Activated CD4-positive, alpha-beta T cell treated with anti-CD3 and anti-CD28 coated beads, Interleukin-2, amount 50 U/mL, for 48 hours (primary cell): ENCODE data around the gene SHLD2.
"Not testable (repeated sequence)": the region's sequence is repeated elsewhere in the genome, so short reads cannot be mapped to it uniquely, and the experiment has no call there.

ENCODE experiments used
- DNase-seq, 2 experiments: peaks; one replicate each; pipeline ENCODE4 v3.0.0-alpha.2; 2020

The SHLD2 gene

DNA sequence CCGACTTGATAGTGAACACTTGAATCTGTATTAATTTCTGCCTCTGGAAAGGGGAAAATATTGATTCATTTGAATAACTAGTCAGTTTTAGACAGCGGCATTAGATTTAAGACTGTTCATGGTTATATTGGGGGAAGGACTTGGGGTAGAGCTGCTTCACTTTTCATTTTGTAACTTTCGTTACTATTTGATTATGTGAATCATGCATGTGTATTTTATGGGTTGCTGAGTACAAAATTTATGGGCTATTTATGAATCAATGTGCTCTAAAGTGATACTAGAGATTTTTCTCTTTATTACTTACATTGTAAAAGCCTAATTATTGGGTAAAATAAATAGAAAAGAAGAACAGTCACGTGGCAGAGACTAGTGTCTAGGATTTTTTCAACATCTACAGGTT, 5.3 kb upstream of the SHLD2 start:
- no peak for DNase-seq

DNA sequence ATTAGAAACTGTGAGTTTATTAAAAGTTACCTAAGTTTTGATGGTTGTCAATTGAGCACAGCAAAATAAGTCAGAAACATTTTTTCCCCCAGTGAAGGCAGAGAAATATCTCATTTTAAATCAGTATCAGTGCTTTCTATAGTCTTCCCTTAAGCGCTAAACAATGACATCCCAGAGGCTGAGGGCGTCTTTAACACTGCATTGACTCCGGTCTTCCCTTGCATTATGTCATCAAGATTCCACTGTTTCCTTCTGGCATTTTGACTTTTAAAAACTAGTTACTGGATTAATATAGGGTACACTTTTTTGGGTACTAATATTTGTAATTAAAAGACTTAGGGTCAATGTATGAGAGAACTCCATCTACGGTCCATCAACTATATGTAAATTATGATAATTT, 4.2 kb upstream of the SHLD2 start:
- DNase-seq, result no peak

DNA sequence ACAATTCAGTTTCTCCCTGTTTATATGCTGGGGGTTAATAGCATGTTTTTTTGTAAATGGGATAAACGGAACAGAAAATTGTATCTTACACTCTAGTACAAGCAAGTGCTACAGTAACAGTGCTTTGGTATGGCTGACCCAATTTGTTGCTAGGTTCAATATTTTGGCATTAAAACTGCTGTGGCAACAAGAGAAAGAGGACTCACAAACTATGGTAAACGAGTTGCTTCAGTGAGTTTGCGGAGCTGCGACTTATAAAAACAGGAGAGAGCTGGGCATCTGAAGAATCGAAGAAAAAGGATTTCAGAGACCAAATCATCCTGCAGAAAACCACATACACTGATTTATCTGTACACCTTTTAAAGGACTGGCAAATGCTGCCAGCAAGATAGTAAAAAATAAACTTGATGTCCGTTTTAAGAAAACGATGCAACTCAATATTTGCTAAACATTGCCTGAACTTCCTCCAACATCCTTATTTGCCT, 2.6 kb upstream of the SHLD2 start:
- DNase-seq, result no peak

DNA sequence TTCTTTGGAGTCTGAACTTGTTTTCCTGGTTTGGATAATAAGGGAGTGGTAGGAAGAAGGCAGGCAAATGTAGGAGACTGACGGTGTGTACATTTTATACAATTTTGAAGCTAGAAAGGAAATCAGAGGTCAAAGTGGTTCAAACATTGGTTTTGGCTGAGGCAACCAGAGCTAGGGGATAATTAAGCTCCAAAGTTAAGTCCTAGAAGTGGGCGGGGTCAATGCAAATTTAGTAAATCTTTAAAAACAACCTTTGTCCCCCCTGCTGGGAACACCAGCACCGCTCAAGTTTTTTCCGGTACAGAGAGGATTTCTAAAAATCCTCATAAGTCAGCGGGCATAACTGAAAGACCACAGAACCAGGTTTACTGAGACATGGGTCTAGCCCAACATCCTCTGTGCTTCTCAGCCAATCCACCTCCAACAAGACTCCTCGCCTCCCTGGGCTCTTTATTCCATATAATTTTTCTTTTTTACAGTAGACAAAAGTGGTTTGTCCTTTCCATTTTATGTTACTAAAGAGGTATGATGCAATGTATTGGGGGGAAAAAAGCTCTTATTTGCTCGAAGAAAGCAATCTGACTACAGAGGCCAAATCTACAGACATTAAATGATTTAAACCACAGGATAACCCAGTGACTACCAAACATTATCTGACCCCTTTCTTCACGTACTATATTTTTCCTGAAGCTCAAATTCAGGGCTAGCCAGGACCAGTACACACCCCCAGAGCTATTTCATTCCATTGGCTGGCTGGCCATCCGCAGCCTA, 2.0 kb upstream of the SHLD2 start:
- DNase-seq, result peak in 1 of 2 experiments; percentile 32

DNA sequence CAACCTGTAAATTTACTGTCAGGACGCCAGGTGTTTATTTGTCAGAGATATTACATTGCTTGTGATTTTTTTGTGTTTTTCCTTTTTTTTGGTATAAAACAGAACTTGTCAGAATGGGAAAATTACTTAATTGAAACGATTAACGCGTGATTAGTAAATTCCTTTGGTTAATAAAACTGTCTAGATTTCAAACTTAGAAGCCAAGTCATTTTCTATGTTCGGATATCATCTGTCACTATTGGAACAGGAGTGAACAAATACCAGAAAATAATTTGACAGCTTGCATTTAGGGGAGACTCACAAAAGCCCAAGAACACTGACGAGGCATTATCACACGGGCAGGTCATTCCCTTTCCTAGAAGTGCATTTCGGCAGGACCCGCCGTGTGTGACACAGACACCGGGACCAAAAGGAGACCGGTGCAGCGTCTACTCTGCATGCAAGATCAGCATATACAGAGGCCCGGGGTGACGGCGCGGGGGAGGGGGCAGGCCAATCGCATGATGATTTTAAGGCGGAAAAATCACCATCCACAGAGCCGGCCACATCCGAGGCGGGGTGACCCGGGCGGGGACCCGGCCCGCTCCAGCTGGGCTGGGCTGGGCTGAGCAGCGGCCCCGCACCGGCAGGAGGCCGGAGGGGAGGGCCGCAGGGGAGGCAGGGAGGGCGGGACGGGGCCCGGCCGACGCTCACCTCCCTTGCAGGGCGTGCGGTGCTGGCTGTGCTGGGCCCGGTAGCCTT, 1.2 kb upstream of the SHLD2 start:
- peak; percentile 80 to 84 for DNase-seq

DNA sequence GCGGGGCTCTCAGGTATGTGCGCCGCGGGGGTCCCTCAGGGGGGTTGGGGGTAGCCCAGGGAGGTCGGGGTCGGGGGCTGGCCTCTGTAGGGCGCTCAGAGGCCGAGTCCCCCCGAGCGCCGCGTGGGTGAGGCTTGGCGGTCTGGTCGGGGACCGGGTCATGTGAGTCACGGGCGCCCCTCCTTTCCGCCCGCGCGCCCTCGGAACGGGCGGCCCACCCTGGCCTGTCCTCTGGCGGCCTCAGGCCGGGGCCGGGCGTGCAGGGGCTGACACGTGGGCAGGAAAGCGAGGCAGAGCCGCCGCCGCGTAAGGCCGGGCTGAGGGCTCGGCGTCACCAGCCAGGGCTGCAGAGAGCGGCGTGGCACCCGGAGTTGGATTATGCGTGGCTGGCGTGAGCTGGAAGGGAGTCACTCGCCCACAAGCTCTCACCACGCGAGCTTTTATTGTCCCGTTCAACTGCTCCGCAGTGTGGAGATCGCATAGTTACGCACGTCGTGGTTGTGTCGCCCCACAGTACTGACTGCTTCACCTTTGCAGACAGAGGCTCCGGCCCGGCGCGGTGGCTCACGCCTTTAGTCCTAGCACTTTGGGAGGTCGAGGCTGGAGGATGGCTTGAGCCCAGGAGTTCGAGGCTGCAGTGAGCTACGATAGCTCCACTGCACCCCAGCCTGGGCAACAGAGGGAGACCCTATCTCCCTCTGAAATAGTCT, 385 bp downstream of the SHLD2 start:
- peak; percentile 69 to 76 for DNase-seq

DNA sequence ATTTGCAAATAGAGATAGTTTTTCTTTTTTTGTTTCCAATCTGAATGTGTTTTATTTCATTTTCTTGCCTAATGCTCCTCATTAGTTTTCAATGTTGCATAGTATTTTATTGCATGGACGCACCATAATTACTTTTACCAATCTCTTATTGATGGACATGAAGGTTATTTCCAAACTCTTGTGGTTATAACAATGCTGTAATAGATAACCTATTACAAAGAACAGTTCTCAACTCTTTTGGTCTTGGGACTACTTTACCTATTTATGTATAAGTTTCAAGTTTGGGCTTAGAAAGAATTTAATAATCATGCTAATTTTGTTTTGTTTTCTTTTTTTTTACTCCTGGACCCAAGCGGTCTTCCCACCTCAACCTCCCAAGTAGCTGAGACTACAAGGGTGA, 7.0 kb downstream of the SHLD2 start:
- no peak for DNase-seq

DNA sequence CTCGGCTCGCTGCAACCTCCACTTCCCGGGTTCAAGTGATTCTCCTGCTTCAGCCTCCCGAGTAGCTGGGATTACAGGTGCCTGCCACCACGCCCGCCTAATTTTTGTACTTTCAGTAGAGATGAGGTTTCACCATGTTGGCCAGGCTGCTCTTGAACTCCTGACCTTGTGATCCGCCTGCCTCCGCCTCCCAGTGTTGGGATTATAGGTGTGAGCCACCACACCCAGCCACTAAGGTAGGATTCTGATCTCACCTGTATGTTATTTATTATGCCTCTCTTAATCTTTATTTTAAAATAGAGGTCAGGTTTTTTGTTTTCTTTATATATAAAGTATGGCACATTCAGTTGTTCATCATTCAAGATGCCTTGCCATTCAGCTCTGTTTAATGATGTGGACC, 9.7 kb downstream of the SHLD2 start:
- not testable (repeated sequence) for DNase-seq

DNA sequence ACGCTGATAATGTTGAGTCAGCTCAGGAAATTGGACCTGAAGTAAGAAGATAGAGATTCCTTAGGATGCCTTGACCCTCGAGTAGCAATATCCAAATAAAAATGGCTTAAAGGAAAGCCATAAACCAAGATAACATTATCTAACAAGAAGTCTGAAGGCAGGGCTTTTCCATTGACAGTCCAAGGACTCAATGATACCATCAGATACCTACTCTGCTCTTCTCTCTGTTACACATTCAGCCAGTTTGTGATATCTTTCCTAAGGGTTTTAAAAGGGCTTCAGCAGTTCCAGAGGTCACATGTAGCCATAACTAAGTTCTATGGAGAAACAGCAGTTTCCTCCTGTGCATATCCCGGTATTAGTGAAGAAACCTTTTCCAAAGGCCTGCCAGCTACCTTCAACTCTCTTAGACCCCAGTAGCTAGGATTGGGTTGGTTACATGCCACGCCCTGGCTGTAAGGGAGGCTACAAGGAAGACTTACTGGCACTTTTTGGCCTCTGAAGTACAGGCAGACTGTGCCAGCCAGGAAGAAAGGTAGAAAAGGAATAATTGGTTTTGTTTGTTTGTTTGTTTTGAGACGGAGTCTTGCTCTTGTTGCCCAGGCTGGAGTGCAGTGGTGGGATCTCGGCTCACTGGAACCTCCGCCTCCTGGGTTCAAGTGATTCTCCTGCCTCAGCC, 10.6 kb downstream of the SHLD2 start:
- no peak for DNase-seq

DNA sequence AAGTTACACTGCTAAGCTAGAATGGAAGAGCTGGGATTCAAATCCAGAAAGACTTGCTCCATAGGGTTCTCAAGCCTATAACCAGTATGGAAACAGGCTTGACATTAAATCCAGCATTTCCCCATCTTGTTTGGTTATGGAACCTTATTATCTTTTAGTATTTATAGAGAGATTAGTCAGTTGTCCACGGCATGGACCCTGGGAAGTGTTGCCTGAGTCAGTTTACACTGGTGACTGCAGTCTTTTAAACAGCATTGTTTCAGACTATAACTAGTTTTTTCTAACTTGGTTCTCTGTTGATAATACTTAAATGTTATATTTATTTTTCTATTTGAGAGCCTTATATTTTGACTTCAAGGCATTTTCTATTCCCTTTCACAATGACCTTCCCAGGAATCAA, 23.1 kb downstream of the SHLD2 start:
- DNase-seq, result not testable (repeated sequence)

DNA sequence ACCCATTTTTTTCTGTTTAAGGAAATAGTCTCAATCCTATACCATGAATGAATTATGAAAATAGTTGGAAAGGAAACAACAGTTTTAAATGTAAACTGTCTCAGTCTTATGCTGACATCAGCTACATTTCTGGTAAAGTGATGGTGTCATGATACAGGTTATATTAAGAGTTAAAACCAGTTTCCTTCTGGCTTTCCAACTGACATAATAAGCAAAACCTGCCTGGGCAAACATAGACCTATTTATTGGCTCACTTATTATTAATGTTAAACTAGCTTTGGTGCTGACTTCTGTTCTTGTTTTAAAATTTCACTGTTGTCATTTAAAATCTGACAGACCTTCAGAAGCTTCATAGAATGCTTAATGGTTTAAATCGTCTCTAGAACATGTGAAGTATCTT, 24.0 kb downstream of the SHLD2 start:
- not testable (repeated sequence) for DNase-seq

DNA sequence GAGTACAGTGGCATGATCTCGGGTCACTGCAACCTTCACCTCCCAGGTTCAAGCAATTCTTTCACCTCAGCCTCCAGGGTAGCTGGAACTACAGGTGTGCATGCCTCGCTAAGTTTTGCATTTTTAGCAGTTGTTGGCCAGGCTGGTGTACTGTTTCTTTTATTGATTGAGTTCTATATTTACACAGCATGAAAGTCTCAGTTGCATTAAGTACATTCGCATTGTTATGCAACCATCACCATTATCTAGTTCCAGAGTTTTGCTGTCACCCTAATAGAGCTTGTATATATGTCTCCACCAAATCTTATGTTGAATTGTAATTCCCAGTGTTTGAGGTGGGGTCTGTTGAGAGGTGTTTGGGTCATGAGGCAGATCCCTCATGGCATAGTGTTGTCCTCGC, 28.3 kb downstream of the SHLD2 start:
- DNase-seq, result not testable (repeated sequence)

DNA sequence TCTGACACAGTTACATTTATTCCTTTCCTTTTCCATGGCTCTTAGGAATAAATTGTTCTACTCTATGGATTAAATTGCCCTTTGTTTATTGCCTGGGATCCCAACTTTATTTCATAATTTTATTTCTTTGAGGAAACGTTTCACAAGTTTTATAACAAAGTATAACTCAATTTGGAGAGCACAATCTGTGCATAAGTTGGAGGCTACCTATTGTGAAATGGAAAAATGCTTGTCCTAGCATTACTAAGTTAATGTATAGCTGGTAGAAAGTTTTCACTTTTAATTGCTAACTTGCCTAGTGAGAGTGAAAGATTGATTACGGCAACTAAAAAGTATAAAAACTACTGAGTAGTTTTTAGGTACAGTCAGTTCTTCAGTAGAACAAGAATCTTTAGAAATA, 32.0 kb downstream of the SHLD2 start:
- not testable (repeated sequence) for DNase-seq

DNA sequence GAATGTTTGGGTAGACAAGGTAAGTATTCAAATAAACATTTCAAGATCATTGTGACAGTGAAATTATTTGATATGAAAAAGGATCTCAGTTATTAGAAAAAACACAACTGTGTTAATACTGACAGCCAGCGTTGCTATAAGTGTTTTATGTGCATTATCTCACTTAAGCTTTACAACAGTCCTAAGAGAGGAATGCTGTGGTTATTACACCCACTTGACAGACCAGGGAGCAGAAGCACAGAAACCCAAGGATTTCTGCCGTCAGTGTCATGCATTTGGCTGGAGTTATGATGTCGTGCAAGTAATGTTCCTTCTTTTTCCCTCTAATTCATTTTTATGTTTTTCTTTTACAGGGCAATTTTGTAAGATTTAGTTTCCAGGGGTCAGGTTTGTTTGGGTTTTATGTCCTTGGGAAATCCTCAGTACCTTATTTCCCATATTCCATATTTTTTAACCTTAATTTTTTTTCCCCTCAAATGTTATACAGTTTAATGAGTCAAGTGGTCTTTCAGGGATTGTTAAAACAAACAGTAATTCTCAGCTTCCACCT, 32.7 kb downstream of the SHLD2 start:
- DNase-seq, result not testable (repeated sequence)

DNA sequence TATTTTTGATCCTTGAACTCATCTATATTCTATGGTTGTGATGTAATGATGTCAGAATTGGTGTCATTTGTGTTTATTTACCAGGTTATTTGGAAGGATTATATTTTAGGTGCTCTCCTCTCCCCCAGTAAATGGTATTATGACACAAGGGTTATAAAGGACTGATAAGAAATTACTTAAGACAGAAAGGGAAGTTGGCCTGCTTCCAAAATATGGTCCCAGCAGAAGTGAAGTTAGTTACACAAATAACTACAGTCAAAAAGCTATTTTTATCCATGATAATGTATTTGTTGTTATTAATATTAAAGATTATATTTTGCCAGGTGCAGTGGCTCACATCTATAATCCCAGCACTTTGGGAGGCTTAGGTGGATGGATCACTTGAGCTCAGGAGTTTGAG, 37.2 kb downstream of the SHLD2 start:
- not testable (repeated sequence) for DNase-seq

DNA sequence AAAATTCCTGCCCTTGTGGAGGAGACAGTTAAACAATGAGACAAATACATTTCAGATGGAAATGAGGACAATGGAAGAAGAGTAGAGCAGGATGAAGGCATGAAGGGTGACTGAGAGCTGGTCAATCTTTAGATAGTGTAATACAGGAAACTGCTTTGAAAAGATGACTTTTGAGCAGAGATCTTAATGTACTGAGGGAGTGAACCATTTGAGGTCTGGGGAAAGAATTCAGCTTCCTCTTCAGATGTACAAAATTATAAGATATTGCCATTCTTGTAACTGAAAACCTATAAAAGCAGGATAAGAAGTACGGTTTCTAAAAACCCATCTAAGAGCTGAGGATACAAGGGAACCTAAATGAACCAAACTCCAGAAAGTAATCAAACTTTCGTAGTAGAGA, 38.9 kb downstream of the SHLD2 start:
- DNase-seq, result not testable (repeated sequence)

DNA sequence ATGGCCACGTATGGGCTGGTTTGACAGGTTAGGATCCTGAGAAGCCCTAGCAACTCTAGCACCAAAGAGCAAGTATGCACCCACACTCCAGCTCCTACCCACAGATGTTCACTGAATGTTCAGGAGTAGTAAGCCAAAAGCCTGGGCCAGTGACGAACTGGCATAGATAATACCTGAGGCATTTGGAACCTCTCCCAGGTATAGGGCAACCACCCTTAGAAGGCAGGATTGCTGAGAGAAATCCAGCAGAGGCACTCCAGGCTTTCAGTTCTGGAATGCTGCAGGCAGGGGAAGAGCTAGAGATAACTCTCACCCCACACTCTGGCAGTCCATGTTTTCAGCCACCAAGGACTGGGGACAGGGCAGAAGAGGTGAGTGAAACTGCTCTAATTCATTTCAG, 39.4 kb downstream of the SHLD2 start:
- DNase-seq, result not testable (repeated sequence)

DNA sequence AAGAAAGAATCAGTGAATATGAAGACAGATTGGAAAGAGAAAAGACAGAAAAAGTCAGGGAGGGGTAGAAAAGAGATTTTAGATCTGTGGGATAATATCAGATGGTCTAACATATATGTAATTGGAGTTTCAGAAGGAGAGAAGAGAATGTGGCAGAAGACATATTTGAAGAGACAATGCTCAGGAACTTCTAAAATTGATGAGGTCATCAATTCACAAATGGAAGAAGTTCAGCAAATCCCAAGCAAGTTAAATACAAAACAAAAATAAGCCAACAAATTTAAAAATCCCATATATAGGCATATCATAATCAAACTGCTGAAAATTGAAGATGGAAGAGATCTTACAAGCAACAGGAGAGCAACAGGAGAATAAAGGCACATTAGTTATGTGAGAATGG, 42.5 kb downstream of the SHLD2 start:
- DNase-seq, result not testable (repeated sequence)

DNA sequence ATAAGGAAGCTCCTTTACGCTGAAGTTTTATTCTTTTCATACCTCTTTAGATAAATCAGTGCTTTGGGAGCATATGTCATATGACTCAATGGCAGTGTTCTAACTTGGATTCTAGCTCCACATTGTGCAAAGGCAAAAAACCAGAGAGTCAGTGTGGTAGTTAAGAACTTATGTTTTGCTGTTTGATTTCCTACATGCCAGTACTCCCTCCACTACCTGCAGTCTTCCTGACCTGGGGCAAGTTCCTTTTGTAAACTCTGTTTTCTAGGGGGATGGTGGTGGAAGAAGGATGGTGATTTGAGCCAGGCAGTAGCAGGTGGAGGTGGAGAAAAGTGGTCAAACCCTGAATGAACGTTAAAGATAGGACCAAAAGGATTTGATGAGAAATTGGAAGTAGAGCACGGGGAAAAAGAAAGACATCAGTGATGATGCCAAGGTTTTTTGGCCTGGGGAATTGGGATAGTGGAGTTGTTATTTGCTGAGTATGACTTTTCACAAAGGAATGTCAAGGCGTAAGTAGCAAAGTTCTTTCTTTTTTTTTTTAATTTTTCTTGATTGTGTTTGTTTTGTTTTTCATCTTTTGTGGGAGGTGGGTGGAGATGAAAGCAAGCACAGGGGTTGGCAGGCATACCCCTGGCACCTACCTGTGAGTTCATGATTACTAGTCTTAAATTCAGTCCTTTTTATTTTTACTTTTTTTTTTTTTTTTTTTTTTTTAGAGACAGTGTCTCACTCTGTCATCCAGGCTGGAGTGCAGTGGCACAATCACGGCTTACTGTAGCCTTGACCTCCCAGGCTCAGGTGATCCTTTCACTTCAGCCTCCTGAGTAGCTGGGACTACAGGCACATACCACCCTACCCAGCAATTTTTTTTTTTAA, 47.5 kb downstream of the SHLD2 start:
- not testable (repeated sequence) for DNase-seq

DNA sequence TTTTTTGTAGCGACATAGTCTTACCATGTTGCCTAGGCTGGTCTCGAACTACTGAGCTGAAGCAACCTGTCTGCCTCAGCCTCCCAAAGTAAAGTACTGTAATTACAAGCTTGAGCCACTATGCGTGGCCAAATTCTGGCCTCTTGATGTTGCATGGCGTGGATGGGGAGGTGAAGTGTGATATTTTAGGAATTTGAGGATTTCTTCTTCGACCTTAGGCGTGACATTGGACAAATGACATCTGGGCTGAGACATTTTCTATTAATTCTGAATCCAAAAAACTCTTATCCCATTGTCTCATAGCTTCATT, 48.1 kb downstream of the SHLD2 start:
- not testable (repeated sequence) for DNase-seq

DNA sequence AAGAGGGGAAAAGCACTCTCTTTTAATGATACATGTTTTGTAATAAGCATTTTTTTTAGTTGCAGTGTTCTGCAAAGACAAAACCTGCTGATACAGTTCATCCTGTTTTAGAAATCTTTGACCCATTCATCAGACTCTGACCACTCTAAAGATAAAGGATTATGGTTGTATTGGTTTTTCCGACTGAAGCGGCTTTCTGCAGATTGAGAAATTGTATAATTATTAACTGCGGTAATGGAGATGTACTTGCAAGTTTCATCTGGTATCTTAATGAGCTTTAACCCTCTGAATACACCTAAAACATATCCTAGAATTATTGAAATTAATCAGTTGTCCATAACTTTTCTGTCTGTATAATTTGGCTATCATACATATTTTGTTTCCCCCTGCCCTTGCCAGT, 50.6 kb downstream of the SHLD2 start:
- DNase-seq, result not testable (repeated sequence)
